B cell (primary cell): Measurements from ENCODE around the gene FBXO5.

Experiments
- CTCF ChIP-seq: fragments of 200-600 bp; IDR thresholded peaks from one replicate; pipeline ENCODE4 v1.8.0; 2022; ENCODE audit warnings: antibody characterized with exemption, mild to moderate bottlenecking
- EZH2 ChIP-seq: IDR thresholded peaks from 2 replicates; pipeline ENCODE4 v1.6.1; 2012; ENCODE audit warnings: borderline replicate concordance, low read depth, mild to moderate bottlenecking, moderate library complexity, low read length; ENCODE audit not compliant: insufficient read depth, poor library complexity, severe bottlenecking

GRCh38 chr6:153024709-153025017 is 41.8 kb upstream of the FBXO5 start:
- TF ChIP-seq CTCF (peak; percentile 51), EZH2 (no peak)
